Nucleus accumbens (tissue), 56 donors: ENCODE measurements around the gene MYL6.

Experiments
- DNase-seq, 56 donors: peaks; one replicate each; lab custom pipeline; 2025; lab: John Stamatoyannopoulos, UW

MYL6 gene

DNA sequence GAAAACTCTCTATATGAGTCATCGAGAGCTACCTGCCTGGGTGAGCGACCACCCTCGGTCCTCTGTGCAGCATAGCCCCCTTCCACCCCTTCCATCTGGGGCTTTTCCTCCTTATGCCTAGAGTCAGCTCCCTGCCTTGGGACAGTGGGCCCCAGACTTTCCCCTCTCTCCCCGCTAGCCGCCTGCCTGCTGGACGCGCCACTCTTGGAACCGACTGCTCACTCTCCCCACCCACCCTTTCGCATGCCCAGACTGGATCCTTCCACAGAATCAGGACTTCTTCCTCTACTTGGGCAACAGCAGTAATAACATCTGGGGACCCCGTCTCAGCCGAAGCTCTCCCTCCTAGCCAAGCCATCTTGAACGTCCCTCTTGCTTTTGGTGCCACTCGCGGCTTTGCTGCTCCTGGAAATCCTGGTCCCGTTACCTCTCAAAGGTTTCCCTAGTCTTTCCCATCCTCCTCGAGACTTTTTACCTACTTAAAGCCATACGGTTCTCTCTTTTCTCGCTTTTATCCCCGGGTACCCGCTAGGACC lies 29.4 kb upstream of the MYL6 start:
- peak in 12 of 56 donors; percentile 12 to 49 (median 30) for DNase-seq

DNA sequence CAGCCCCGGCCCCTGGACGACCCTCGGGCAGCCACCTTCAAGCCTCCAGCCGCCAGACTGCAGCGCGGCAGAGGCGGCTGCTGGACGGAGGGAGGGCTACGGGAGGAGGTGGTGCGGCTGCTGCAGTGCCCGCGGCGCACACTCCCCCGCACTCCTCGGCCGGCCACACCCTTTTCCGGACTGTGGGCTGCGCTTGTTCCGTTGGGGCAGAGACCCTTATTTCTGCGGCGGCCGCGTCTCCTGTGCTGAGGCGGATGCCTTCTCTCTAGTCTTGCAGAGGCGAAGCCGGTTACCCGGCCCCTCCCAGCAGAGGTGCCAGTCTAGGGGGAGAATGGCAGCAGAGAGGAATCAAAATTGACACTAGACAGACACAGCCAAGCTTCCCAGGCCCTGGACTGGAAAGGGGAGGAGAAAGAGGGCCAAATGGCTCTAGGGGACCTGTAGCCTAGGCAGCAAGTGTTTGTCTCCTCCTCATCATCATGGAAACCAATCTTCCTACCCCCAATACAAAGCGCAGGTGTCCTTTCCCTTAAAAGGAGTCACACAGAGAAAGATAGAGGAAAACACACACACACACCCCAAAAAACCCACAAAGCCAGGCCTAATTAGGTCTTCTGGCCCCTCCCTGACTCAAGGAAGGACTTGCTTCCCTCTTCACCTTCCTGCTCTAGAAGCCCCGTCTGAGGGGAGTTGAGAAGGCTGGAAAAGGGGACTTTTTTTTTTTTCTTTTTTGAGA lies 28.8 kb upstream of the MYL6 start:
- peak in 15 of 56 donors; percentile 8 to 49 (median 25) for DNase-seq

- DNase-seq: no peak
Measured at GRCh38 chr12:56129942-56130495, 28.1 kb upstream of the MYL6 start.

- DNase-seq: no peak
Measured at GRCh38 chr12:56130876-56131275, 27.3 kb upstream of the MYL6 start.

DNA sequence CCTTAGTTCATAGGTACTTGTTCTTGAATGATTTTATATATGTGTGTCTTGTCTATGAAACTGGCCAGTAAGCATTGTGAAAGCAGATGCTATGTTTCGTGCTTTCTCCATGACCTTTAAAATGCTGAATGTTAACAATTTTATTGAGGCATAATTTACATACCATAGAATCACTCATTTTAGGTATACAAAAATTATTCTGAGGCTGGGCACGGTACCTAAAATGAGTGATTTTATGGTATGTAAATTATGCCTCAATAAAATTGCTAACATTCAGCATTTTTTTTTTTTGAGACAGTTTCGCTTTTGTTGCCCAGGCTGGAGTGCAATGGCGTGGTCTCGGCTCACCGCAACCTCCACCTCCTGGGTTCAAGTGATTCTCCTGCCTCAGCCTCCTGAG lies 23.3 kb upstream of the MYL6 start:
- no peak for DNase-seq

DNA sequence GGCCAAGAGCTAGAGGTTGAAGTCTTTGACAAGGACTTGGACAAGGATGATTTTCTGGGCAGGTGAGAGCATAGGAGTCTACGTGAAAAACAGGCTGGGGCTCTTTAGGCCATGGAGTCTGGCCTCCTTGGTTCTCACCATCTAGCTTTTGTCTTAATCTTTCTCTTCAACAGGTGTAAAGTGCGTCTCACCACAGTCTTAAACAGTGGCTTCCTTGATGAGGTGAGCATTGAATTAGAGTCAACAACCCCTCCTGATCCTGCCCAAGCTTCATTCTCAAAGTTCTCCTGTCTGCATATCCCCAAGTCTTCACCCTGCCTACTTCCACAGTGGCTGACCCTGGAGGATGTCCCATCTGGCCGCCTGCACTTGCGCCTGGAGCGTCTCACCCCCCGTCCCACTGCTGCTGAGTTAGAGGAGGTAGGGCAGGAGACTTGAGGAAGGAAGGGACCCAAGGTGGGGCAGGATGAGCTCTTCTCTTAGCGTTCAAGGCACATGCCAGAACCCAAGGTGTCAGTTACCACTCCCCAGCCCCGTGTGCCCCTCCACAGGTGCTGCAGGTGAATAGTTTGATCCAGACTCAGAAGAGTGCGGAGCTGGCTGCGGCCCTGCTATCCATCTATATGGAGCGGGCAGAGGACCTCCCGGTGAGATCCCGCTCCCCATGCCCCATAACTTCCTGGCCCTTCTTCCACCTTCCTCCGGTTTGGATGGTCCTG lies 20.1 kb upstream of the MYL6 start:
- no peak for DNase-seq

DNA sequence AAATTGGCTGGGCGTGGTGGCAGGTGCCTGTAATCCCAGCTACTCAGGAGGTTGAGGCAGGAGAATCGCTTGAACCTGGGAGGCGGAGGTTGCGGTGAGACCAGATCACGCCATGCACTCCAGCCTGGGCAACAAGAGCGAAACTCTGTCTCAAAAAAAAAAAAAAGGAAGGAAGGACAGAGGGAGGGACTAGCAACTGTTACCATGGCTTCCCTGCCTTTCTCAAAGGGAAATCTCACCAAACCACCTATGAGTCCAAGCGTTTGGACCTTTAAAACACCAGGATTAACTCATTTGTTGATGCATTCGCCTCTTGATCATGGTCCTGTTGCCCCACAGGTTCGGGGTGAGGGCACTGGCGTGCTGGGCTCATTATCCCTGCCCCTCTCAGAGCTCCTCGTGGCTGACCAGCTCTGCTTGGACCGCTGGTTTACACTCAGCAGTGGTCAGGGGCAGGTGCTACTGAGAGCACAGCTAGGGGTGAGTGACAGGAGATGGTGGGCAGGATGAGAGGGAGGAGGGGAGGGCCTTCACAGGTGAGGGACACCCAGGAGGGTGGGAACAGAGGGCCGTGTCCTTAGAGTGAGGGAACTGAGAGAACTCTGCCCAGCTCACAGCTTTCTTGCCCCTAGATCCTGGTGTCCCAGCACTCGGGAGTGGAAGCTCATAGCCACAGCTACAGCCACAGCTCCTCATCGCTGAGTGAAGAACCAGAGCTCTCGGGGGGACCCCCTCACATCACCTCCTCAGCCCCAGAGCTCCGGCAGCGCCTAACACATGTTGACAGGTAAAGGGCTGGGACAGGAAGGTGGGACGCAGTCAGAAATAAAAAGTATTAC lies 16.0 kb upstream of the MYL6 start:
- DNase-seq: no peak

- no peak for DNase-seq
Measured at GRCh38 chr12:56143217-56143616, 14.9 kb upstream of the MYL6 start.

DNA sequence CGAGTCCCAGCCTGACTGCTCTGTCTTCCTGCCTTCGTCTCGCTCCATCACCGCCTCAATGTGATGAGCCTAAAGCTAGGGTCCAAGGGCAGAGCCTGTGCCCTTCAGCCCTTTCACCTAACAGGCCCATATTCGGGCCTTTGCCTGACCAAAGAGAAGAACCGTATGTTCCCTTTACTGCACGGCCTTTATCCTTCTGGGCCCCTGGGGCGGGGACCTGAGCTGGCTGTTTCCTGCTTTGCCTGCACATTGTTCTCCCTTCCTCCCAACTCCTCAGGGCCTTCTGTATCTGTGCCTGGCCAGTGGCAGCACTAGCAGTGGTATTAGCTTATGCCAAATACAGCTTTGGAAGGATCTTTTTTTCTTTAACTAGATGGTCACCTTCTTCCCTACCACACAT lies 14.3 kb upstream of the MYL6 start:
- no peak for DNase-seq

- DNase-seq: no peak
Measured at GRCh38 chr12:56145217-56145616, 12.9 kb upstream of the MYL6 start.

- no peak for DNase-seq
Measured at GRCh38 chr12:56146492-56147460, 11.4 kb upstream of the MYL6 start.

DNA sequence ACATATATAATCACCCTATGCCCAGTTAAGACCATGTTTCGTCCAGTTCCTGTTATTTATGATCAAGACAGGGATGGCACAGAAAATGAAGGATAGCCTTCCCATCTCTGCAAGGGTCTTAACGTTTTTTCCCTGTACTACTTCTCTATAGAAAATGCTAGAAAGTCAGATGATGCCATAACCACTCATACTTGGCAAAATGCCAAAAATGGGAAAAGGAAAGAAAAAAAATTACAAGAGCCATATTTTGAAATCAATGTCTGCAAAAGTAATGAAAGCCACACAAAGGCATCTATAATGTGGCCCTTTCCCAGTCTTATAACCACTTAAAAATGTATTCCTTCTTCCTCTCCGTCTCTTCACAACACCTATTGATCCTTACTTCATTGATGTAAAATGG lies 7.6 kb upstream of the MYL6 start:
- no peak for DNase-seq

DNA sequence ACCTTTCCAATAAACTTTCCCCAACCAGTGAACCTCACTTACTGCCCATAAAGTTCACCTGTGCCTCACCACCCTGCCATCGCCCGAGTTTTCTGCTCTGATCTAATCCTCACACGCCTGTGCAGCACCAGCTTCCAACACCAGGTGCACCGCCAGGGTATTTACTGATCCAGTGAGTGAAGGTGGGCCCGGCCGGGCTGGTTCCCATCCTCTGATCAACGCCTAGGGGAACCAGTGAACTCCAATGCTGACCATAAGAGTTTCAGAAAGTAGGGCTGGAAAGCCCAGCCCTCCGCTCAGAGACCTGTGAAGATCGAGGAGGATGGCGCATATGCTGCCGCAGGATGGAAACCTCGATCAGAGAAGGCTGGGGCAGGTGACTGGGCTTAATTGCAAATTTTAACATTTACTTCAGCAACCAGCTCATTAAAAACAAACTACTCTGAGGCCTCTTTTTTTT lies 6.5 kb upstream of the MYL6 start:
- DNase-seq: peak in 29 of 56 donors; percentile 14 to 70 (median 50)

- DNase-seq: peak; percentile 54 to 95 (median 85)
Measured at GRCh38 chr12:56152132-56152755, 5.9 kb upstream of the MYL6 start, which contains the start of gene MYL6B. Gene MYL6B (plus strand): TSS chr12:56152587. CDS start chr12:56153919, 1,332 bp downstream.

DNA sequence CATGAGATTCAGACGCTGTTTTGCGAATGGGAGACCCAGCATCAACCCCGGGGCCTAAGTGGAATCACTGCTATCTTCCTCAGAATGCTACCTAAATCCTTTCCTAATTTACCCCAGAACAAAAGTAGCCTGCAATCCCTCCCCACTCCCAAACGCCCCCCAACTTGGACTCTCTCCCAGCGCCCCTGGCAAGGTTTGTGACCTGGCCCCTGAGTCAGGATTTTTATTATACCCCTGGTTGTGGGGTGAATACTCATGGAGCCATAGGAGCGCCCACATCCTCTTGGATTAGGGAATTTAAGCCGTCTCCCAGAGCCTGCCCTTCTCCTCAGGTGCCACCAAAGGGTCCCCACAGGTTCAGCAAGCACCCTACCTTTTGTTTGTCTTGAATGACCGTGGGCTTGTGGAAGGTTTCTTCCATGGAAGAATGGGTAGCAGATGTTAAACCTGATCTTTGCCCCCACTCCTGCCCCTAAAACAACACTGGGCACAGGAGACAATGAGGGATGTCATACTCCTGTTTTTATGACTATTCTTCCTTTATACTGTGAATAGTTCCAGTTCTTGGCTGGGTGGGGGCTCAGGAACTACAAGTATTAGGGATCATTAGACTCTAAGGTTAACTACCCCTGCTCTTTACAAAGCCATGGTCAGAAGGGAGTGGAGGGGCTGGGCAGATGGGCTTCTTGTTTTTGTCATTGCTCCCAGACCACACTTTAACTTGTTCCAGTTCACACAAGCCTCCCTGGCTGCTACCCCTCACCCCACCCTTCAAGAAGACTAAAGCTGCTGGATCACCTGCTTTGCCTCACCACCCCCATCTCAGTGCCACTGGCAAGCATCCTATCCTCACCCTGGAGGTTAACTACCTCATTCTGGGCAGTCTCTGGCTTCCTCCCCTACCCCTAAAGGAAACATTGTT lies 5.1 kb upstream of the MYL6 start:
- peak in 2 of 56 donors; percentile 28 to 32 for DNase-seq

- DNase-seq: no peak
Measured at GRCh38 chr12:56153678-56154065, 4.5 kb upstream of the MYL6 start.

- DNase-seq: no peak
Measured at GRCh38 chr12:56154246-56154771, 3.9 kb upstream of the MYL6 start.
